Kidney glomerular epithelial cell (primary cell): Measurements from ENCODE around the gene FASTKD1.

Experiments used
- DNase-seq: peaks from one replicate; lab custom pipeline; 2025; lab: John Stamatoyannopoulos, UW

FASTKD1 gene

GRCh38 chr2:169509298-169509885, 64.3 kb downstream of the FASTKD1 start, which contains the start of gene KLHL41:
TSS of gene KLHL41 (plus strand) at chr2:169509702. CDS start at chr2:169509779, 77 bp downstream.
- no peak for DNase-seq

GRCh38 chr2:169507698-169508097, 66.0 kb downstream of the FASTKD1 start:
- peak; percentile 46 for DNase-seq

GRCh38 chr2:169504651-169505050, 69.0 kb downstream of the FASTKD1 start:
- DNase-seq: no peak

GRCh38 chr2:169495310-169495928, 78.2 kb downstream of the FASTKD1 start:
- no peak for DNase-seq

GRCh38 chr2:169493360-169493759, 80.3 kb downstream of the FASTKD1 start:
- no peak for DNase-seq

- no peak for DNase-seq
Measured at GRCh38 chr2:169491378-169491777, 82.3 kb downstream of the FASTKD1 start.

GRCh38 chr2:169490834-169491233, 82.8 kb downstream of the FASTKD1 start:
- DNase-seq: no peak

GRCh38 chr2:169486487-169486886, 87.2 kb downstream of the FASTKD1 start:
- DNase-seq: no peak

GRCh38 chr2:169485650-169486138, 88.0 kb downstream of the FASTKD1 start:
- no peak for DNase-seq

- no peak for DNase-seq
Measured at GRCh38 chr2:169480079-169480465, 93.6 kb downstream of the FASTKD1 start.
